SK-N-SH (cell line): ENCODE results near the gene AHNAK.

Experiments
- TF ChIP-seq, protein P1 (sequence below): IDR thresholded peaks from 2 replicates; pipeline ENCODE4 v1.4.0; 2012; ENCODE audit warnings: low read depth, borderline replicate concordance
- TF ChIP-seq, protein P2 (sequence below): fragments of 200-600 bp; sonication (generic); IDR thresholded peaks from 2 replicates; pipeline ENCODE4 v1.6.1; 2017; ENCODE audit warnings: antibody characterized with exemption, mild to moderate bottlenecking, moderate library complexity
- TF ChIP-seq, protein P3 (sequence below): IDR thresholded peaks from 2 replicates; pipeline ENCODE4; 2012
- TF ChIP-seq, protein P4 (sequence below): fragments of 150-350 bp; IDR thresholded peaks from 2 replicates; pipeline ENCODE4 v1.6.1; 2017; ENCODE audit warnings: antibody characterized with exemption, low read length, low read depth, borderline replicate concordance

DNA sequence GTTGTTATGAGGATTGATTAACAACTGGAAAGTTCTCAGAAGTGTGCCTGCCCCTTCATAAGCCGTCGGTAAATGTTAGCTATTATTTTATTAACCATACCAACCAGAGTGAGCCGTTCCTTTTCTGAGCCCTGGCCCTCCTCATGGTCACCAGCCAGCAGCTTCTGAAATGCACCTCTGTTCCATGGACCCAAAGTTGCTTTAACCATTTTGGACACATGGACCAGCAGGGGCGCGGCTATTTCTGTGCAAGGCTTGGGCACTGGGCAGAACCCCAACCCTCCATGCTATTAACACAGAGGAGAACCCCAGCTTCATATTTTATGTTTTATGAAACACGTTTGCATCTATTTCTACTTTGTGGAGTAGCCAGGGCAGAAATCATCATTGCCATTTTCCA lies 146.3 kb downstream of the AHNAK start:
- TF ChIP-seq, protein P1, sequence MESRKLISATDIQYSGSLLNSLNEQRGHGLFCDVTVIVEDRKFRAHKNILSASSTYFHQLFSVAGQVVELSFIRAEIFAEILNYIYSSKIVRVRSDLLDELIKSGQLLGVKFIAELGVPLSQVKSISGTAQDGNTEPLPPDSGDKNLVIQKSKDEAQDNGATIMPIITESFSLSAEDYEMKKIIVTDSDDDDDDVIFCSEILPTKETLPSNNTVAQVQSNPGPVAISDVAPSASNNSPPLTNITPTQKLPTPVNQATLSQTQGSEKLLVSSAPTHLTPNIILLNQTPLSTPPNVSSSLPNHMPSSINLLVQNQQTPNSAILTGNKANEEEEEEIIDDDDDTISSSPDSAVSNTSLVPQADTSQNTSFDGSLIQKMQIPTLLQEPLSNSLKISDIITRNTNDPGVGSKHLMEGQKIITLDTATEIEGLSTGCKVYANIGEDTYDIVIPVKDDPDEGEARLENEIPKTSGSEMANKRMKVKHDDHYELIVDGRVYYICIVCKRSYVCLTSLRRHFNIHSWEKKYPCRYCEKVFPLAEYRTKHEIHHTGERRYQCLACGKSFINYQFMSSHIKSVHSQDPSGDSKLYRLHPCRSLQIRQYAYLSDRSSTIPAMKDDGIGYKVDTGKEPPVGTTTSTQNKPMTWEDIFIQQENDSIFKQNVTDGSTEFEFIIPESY = no peak
- TF ChIP-seq, protein P2, sequence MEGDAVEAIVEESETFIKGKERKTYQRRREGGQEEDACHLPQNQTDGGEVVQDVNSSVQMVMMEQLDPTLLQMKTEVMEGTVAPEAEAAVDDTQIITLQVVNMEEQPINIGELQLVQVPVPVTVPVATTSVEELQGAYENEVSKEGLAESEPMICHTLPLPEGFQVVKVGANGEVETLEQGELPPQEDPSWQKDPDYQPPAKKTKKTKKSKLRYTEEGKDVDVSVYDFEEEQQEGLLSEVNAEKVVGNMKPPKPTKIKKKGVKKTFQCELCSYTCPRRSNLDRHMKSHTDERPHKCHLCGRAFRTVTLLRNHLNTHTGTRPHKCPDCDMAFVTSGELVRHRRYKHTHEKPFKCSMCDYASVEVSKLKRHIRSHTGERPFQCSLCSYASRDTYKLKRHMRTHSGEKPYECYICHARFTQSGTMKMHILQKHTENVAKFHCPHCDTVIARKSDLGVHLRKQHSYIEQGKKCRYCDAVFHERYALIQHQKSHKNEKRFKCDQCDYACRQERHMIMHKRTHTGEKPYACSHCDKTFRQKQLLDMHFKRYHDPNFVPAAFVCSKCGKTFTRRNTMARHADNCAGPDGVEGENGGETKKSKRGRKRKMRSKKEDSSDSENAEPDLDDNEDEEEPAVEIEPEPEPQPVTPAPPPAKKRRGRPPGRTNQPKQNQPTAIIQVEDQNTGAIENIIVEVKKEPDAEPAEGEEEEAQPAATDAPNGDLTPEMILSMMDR = no peak
- TF ChIP-seq, protein P3, sequence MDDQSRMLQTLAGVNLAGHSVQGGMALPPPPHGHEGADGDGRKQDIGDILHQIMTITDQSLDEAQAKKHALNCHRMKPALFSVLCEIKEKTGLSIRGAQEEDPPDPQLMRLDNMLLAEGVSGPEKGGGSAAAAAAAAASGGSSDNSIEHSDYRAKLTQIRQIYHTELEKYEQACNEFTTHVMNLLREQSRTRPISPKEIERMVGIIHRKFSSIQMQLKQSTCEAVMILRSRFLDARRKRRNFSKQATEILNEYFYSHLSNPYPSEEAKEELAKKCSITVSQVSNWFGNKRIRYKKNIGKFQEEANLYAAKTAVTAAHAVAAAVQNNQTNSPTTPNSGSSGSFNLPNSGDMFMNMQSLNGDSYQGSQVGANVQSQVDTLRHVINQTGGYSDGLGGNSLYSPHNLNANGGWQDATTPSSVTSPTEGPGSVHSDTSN = no peak
- TF ChIP-seq, protein P4, sequence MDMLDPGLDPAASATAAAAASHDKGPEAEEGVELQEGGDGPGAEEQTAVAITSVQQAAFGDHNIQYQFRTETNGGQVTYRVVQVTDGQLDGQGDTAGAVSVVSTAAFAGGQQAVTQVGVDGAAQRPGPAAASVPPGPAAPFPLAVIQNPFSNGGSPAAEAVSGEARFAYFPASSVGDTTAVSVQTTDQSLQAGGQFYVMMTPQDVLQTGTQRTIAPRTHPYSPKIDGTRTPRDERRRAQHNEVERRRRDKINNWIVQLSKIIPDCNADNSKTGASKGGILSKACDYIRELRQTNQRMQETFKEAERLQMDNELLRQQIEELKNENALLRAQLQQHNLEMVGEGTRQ = no peak
